Kidney (tissue), 14 donors: ENCODE data around the gene CLDN20. TPM values are rescaled to one million over a fixed set of nuclear protein-coding genes. Genes with fewer than 3 reads are reported as not detected.

Experiments
- DNase-seq, 5 donors: peaks; one replicate each; pipeline ENCODE4 v3.0.0-alpha.2; 2013 to 2020
- FAIRE-seq: peaks from 2 replicates; lab custom pipeline; 2012; peaks lifted over from hg19 to GRCh38; lab: Jason Lieb, UNC
- H3K27ac ChIP-seq, 2 donors: one replicate each; pipeline ENCODE4 v1.7.0; 2013; ENCODE audit warnings: low read depth in 2 of 2, low read length in 2 of 2, inconsistent platforms in 1 of 2
- H3K27me3 ChIP-seq: one replicate; pipeline ENCODE4 v1.7.1; 2013; ENCODE audit warnings: low read length, inconsistent platforms; ENCODE audit not compliant: control insufficient read depth, insufficient read depth
- H3K36me3 ChIP-seq, 3 donors: one replicate each; pipeline versions ENCODE4 v1.7.0 to v1.7.1; 2013; ENCODE audit warnings: low read length in 3 of 3, control low read depth in 1 of 3, inconsistent platforms in 1 of 3; ENCODE audit not compliant: insufficient read depth in 3 of 3, control insufficient read depth in 2 of 3
- H3K4me1 ChIP-seq, 3 donors: one replicate each; pipeline versions ENCODE4 v1.7.0 to v1.7.1; 2013; ENCODE audit warnings: low read length in 3 of 3, inconsistent platforms in 1 of 3, low read depth in 1 of 3; ENCODE audit not compliant: control insufficient read depth in 2 of 3, insufficient read depth in 2 of 3
- H3K4me3 ChIP-seq, 3 donors: one replicate each; pipeline versions ENCODE4 v1.7.0 to v1.8.1; 2013; ENCODE audit warnings: low read length in 3 of 3, control low read depth in 1 of 3, inconsistent platforms in 1 of 3
- H3K9ac ChIP-seq, 3 donors: one replicate each; pipeline versions ENCODE4 v1.7.0 to v1.7.1; 2013; ENCODE audit warnings: low read length in 3 of 3, control low read depth in 1 of 3, inconsistent platforms in 1 of 3
- H3K9me3 ChIP-seq, 3 donors: one replicate each; pipeline versions ENCODE4 v1.7.0 to v1.7.1; 2013; ENCODE audit warnings: low read length in 3 of 3, control low read depth in 1 of 3, inconsistent platforms in 1 of 3; ENCODE audit not compliant: control insufficient read depth in 2 of 3, insufficient read depth in 1 of 3
- CTCF ChIP-seq: IDR thresholded peaks from 3 replicates; pipeline ENCODE4 v1.5.1; 2012; ENCODE audit warnings: mild to moderate bottlenecking, moderate library complexity, borderline replicate concordance; ENCODE audit not compliant: insufficient read depth; ENCODE audit errors: extremely low read depth
- intact Hi-C: fragments of 100-400 bp; cut with DNase I; formaldehyde crosslinking; loops from one replicate; pipeline ENCODE4 v1.11.1; 2022
- polyA plus RNA-seq: library from polyadenylated mRNA; stranded (reverse); fragments of 350-450 nt; fragmentation: Illumina TruSeq; extraction: RNeasy Lipid Tissue Mini Kit (QIAGEN cat#74804); gene quantifications from one replicate; pipeline ENCODE4 v1.2.3, GENCODE V29; 2014; ENCODE audit warnings: low read depth, low replicate concordance; ENCODE audit not compliant: insufficient read depth
- total RNA-seq: library from RNA; stranded (reverse); fragmentation: NEBNext Ultra II Directional; extraction: Animal tissue kit (Norgen Biotek cat#: 25700); gene quantifications from one replicate; pipeline ENCODE4 v1.2.1, GENCODE V29; 2021
- donor health status: control.
- donor health status: control.
- donor health status: control.
- donor health status: control.
- donor health status: control.
- donor health status: DM: yes; HTN: yes; CAD: no.
- donor health status: Normal renal cell carcinoma (clear cell type).

The CLDN20 gene
- total and polyA plus RNA-seq, 2 donors from 2014 or later: 0.77 TPM; not detected in 1

GRCh38 chr6:155245193-155245592 is 18.6 kb upstream of the CLDN20 start:
- Histone ChIP-seq H3K4me1 (peaks cover 0 to 2% (median 0%) of the 10 kb centered on the region in 3 donors), H3K27ac (no peak overlapping the region), H3K9me3 (no peaks in the 10 kb centered on the region), H3K9ac (no peak overlapping the region), H3K4me3 (no peak overlapping the region), H3K36me3 (no peaks in the 10 kb centered on the region), H3K27me3 (no peaks in the 10 kb centered on the region)
- intact Hi-C loops: loop anchor here (5.0 kb wide), 1 partner anchor 68 kb away; no protein-coding TSS in a partner anchor
- no peak for TF ChIP-seq CTCF
- DNase-seq (no peak), FAIRE-seq (no peak)

GRCh38 chr6:155245831-155246230 is 18.0 kb upstream of the CLDN20 start:
- no peaks in the 10 kb centered on the region for H3K9me3 ChIP-seq
- H3K36me3 ChIP-seq: no peaks in the 10 kb centered on the region

GRCh38 chr6:155246825-155247224 is 17.0 kb upstream of the CLDN20 start:
- no peak for FAIRE-seq
- no peak overlapping the region for H3K4me3 ChIP-seq
- intact Hi-C loops: loop anchor here (5.0 kb wide), 1 partner anchor 70 kb away; no protein-coding TSS in a partner anchor
- no peak for TF ChIP-seq CTCF
- no peaks in the 10 kb centered on the region for H3K27me3 ChIP-seq
- DNase-seq: no peak
- no peaks in the 10 kb centered on the region for H3K36me3 ChIP-seq
- no peak overlapping the region for H3K9ac ChIP-seq
- no peaks in the 10 kb centered on the region for H3K9me3 ChIP-seq
- no peak overlapping the region for H3K27ac ChIP-seq
- peaks cover 0 to 2% (median 0%) of the 10 kb centered on the region in 3 donors for H3K4me1 ChIP-seq

More at GRCh38 chr6:155245831-155246230, 18.0 kb upstream of the CLDN20 start:
- Histone ChIP-seq H3K4me3 (no peak overlapping the region), H3K27me3 (no peaks in the 10 kb centered on the region), H3K4me1 (peaks cover 0 to 2% (median 0%) of the 10 kb centered on the region in 3 donors), H3K9ac (no peak overlapping the region), H3K27ac (no peak overlapping the region)
- no peak for DNase-seq
- intact Hi-C loops: loop anchor here (5.0 kb wide), 1 partner anchor 69 kb away; no protein-coding TSS in a partner anchor
- FAIRE-seq: no peak
- TF ChIP-seq CTCF: no peak

GRCh38 chr6:155247618-155248007 is 16.2 kb upstream of the CLDN20 start:
- Histone ChIP-seq H3K27ac (no peak overlapping the region), H3K9ac (no peak overlapping the region), H3K4me1 (no peaks in the 10 kb centered on the region), H3K9me3 (no peaks in the 10 kb centered on the region), H3K36me3 (peaks cover 0 to 1% (median 0%) of the 10 kb centered on the region in 3 donors), H3K4me3 (no peak overlapping the region), H3K27me3 (no peaks in the 10 kb centered on the region)
- DNase-seq: no peak
- no peak for TF ChIP-seq CTCF
- FAIRE-seq: no peak
- intact Hi-C loops: loop anchor here (5.0 kb wide), 1 partner anchor 70 kb away; no protein-coding TSS in a partner anchor
